Transverse colon (tissue), 4 donors: ENCODE results near the gene P3H1. TPM values are rescaled to one million over a fixed set of nuclear protein-coding genes. Genes with fewer than 3 reads are reported as not detected.
A peak's percentile ranks its signal among the peaks of the same experiment; 100 is the strongest.
"Not testable (repeated sequence)": the region's sequence is repeated elsewhere in the genome, so short reads cannot be mapped to it uniquely, and the experiment has no call there.

Experiments used
- DNase-seq: peaks from one replicate; pipeline ENCODE4 v3.0.0-alpha.2; 2019
- H3K27ac ChIP-seq, 4 donors: fragments of 200-600 bp; sonication (generic); 2 replicates each; pipeline ENCODE4 v1.5.1; 2016 to 2018; ENCODE audit warnings: inconsistent platforms in 4 of 4
- H3K27me3 ChIP-seq: fragments of 200-600 bp; sonication (generic); 2 replicates; pipeline ENCODE4 v1.5.1; 2017; ENCODE audit warnings: inconsistent platforms
- H3K36me3 ChIP-seq, 4 donors: fragments of 200-600 bp; sonication (generic); 2 replicates each; pipeline ENCODE4 v1.5.1; 2017 to 2019; ENCODE audit warnings: inconsistent platforms in 4 of 4
- H3K4me1 ChIP-seq, 4 donors: fragments of 200-600 bp; sonication (generic); 2 replicates each; pipeline ENCODE4 v1.5.1; 2017 to 2020; ENCODE audit warnings: inconsistent platforms in 4 of 4
- H3K4me3 ChIP-seq, 4 donors: fragments of 200-600 bp; sonication (generic); 1 replicate in 1 of 4; 2 replicates in 3 of 4; pipeline versions ENCODE4 v1.5.1 to v1.6.1; 2017 to 2019; ENCODE audit warnings: inconsistent platforms in 4 of 4
- H3K9me3 ChIP-seq, 2 donors: fragments of 200-600 bp; sonication (generic); 2 replicates each; pipeline ENCODE4 v1.5.1; 2017 to 2019; ENCODE audit warnings: inconsistent platforms in 2 of 2
- EP300 ChIP-seq: sonication (generic); formaldehyde crosslinking; IDR thresholded peaks from one replicate; pipeline ENCODE4 v1.6.1; 2017; ENCODE audit warnings: antibody characterized with exemption, low read depth
- POLR2A ChIP-seq: fragments of 450-650 bp; IDR thresholded peaks from one replicate; pipeline ENCODE4 v1.6.1; 2016; ENCODE audit warnings: antibody characterized with exemption, mild to moderate bottlenecking, moderate library complexity
- POLR2AphosphoS5 ChIP-seq, 3 donors: sonication (generic); formaldehyde crosslinking; IDR thresholded peaks; one replicate each; pipeline ENCODE4 v1.6.1; 2016; ENCODE audit warnings: antibody characterized with exemption in 3 of 3
- WGBS, 2 donors: methylation state at CpG; one replicate each; pipeline ENCODE4 v1.1.5; 2018; ENCODE audit warnings: low coverage in 1 of 2; 5-methylcytosine and 5-hydroxymethylcytosine counted together
- in situ Hi-C, 4 donors: fragments of 200-750 bp; cut with MboI; loops; one replicate each; pipeline versions ENCODE4 v1.15.0 to v1.15.1; 2017; ENCODE audit warnings: low sequenced_read_pairs in 3 of 4, low pct_ligation_motif_present in 1 of 4, low pct_unique_long_range_greater_than_20kb in 1 of 4
- intact Hi-C: fragments of 100-400 bp; cut with DNase I; formaldehyde crosslinking; loops from one replicate; pipeline ENCODE4 v1.15.1; 2023; ENCODE audit warnings: low total_unique reads
- total RNA-seq, 4 donors: library from RNA; depleted of rRNA; stranded (reverse); fragments of >200 nt; gene quantifications; one replicate each; pipeline ENCODE4 v1.1.0, GENCODE V29; 2016
- TF ChIP-seq, protein P1 (sequence below), 5 experiments: fragments of 200-600 bp in 3 of 5; fragments of 450-650 bp in 2 of 5; sonication (generic) in 3 of 5; IDR thresholded peaks; 1 replicate in 2 of 5; 2 replicates in 3 of 5; pipeline ENCODE4 v1.5.1; 2016 to 2017; ENCODE audit warnings: antibody characterized with exemption in 5 of 5, inconsistent platforms in 3 of 5, mild to moderate bottlenecking in 2 of 5, moderate library complexity in 1 of 5

Gene P3H1
- total RNA-seq, 4 donors from 2014 or later: 8.7 to 37.2 (median 10.2) TPM

DNA sequence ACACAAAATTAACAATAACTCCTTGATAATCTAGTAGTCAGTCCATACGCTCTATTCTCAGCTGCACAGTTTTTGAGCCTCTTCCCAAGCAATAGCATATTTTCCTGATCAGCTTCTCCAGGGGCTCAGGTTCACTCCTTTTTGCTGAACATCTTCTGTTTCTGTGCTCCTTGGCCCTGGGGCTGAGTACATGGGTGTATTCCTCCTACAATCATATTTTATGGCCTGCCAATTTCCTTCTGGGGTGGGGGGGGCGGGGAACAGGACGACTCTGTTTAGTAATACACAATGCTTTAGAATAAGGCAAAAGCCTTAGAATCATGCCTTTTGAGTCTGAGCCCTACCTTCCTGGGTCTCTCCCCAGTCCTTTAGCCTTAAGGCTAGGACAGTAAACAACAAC, 35.2 kb downstream of the P3H1 start:
- Histone ChIP-seq H3K4me3 (no peak overlapping the region), H3K9me3 (no peaks in the 10 kb centered on the region), H3K27me3 (no peaks in the 10 kb centered on the region), H3K36me3 (no peaks in the 10 kb centered on the region), H3K4me1 (peaks cover 0 to 25% (median 11%) of the 10 kb centered on the region in 4 donors), H3K27ac (peak overlapping the region in 2 of 4 donors; percentile 40 to 41)
- TF ChIP-seq EP300 (no peak), POLR2A (no peak), POLR2AphosphoS5 (IDR thresholded peaks at IDR 0.05) (no peak)
- TF ChIP-seq, protein P1, sequence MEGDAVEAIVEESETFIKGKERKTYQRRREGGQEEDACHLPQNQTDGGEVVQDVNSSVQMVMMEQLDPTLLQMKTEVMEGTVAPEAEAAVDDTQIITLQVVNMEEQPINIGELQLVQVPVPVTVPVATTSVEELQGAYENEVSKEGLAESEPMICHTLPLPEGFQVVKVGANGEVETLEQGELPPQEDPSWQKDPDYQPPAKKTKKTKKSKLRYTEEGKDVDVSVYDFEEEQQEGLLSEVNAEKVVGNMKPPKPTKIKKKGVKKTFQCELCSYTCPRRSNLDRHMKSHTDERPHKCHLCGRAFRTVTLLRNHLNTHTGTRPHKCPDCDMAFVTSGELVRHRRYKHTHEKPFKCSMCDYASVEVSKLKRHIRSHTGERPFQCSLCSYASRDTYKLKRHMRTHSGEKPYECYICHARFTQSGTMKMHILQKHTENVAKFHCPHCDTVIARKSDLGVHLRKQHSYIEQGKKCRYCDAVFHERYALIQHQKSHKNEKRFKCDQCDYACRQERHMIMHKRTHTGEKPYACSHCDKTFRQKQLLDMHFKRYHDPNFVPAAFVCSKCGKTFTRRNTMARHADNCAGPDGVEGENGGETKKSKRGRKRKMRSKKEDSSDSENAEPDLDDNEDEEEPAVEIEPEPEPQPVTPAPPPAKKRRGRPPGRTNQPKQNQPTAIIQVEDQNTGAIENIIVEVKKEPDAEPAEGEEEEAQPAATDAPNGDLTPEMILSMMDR (IDR thresholded peaks at IDR 0.05): no peak
- in situ Hi-C loops (loop anchor here in 2 of 4 donors (25.0 kb wide), 2 partner anchors 394 to 594 kb away; partner anchors contain the start of gene FOXJ3 (in 1 of the 2)), intact Hi-C loops (no loop called here)
- 37 to 57% methylated on average over 1 to 3 of the region's 3 CpGs for WGBS, 2 donors
- DNase-seq: no peak

DNA sequence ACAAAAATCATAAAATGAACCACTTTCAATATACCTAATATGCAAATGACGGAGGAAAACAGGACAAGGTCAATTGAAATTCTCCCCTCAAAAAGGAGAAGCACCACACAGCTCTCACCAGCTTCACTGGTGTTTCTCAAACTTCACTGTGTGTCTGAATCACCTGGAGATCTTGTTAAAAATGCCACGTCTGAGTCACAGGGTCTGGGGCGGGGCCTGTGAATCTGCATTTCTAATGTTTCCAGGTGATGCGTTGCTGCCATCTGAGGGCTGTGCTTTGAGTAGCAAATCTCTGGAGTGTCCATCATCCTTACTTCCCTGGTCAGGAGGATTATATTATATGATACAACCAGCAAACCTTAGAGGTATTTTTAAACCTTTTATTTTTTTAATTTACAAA, 35.8 kb downstream of the P3H1 start:
- 50 to 63% methylated on average over 1 to 4 of the region's 4 CpGs for WGBS, 2 donors
- in situ Hi-C loops: loop anchor here in 2 of 4 donors (25.0 kb wide), 2 partner anchors 394 to 594 kb away; partner anchors contain the start of gene FOXJ3 (in 1 of the 2)

DNA sequence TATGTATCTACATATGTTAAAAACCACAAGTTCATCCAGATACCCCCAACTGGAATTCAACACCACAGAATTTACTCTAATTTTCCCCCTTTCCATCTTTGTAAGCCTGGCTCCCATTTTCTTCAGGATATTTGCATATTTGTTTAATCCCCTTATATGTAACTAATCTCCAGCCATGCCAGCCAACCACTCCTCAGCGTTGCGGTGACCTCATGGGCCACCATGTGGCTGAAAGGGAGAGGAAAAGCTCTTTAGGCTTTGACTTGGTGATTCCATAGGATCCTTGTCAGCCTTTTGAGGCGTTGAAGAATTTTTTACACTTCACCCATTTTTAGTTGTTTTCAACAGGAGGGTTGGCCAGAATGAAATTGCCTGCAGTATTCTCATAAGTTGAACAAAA, 36.8 kb downstream of the P3H1 start:
- intact Hi-C loops: no loop called here
- no peak for TF ChIP-seq EP300
- TF ChIP-seq POLR2AphosphoS5 (IDR thresholded peaks at IDR 0.05): no peak
- TF ChIP-seq, protein P1 (IDR thresholded peaks at IDR 0.05): no peak
- no peak for TF ChIP-seq POLR2A
- Histone ChIP-seq H3K4me1 (peaks cover 0 to 13% (median 6%) of the 10 kb centered on the region in 4 donors), H3K4me3 (no peak overlapping the region), H3K27ac (no peak overlapping the region), H3K27me3 (no peaks in the 10 kb centered on the region), H3K36me3 (no peaks in the 10 kb centered on the region), H3K9me3 (no peaks in the 10 kb centered on the region)
- in situ Hi-C loops: loop anchor here in 2 of 4 donors (25.0 kb wide), 2 partner anchors 393 to 593 kb away; partner anchors contain the start of gene FOXJ3 (in 1 of the 2)
- 91 to 100% methylated on average over 3 of the region's 3 CpGs for WGBS, 2 donors
- no peak for DNase-seq

More for the DNA sequence above, 35.8 kb downstream of the P3H1 start:
- H3K9me3 ChIP-seq: no peaks in the 10 kb centered on the region
- DNase-seq: peak; percentile 55
- H3K27me3 ChIP-seq: no peaks in the 10 kb centered on the region
- TF ChIP-seq POLR2AphosphoS5 (IDR thresholded peaks at IDR 0.05): no peak
- TF ChIP-seq, protein P1 (IDR thresholded peaks at IDR 0.05): peak in 2 of 5 experiments; percentile 10 to 22
- H3K36me3 ChIP-seq: no peaks in the 10 kb centered on the region
- peaks cover 0 to 19% (median 9%) of the 10 kb centered on the region in 4 donors for H3K4me1 ChIP-seq
- peak overlapping the region in 1 of 4 donors; percentile 40 for H3K27ac ChIP-seq
- no peak overlapping the region for H3K4me3 ChIP-seq
- intact Hi-C loops: no loop called here

DNA sequence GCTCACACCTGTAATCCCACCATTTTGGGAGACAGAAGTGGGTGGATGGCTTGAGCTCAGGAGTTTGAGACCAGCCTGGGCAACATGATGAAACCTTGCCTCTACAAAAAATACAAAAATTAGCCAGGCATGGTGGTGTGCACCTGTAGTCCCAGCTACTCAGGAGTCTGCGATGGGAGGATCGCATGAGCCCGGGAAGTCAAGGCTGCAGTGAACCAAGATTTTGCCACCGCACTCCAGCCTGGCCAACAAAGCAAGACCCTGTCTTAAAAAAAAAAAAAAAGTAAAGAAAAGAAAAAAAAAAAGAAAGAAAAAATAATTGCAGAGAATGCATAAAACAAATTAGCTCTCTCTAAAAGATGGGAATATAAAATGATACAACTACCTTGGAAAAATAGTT, 41.0 kb downstream of the P3H1 start:
- intact Hi-C loops, H3K9me3 ChIP-seq, H3K27ac ChIP-seq, H3K36me3 ChIP-seq, H3K4me1 ChIP-seq, DNase-seq, H3K27me3 ChIP-seq, H3K4me3 ChIP-seq: not testable (repeated sequence)
- 90 to 100% methylated on average over 1 to 4 of the region's 4 CpGs for WGBS, 2 donors
- in situ Hi-C loops: loop anchor here in 2 of 4 donors (25.0 kb wide), 2 partner anchors 389 to 589 kb away; partner anchors contain the start of gene FOXJ3 (in 1 of the 2)

DNA sequence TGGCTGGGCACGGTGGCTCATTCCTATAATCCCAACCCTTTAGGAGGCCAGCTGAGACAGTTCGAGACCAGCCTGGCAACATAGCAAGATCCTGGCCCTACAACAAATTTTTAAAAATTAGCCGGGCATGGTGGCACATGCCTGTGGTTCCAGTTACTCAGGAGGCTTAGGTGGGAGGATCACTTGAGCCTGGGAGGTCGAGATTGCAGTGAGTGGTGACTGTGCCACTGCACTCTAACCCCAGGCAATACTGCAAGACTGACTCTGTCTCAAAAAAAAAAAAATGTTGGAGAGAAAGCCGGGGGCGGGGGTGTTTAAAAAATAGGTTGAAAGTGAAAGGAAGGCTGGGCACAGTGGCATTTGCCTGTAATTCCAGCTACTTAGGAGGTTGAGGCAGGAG, 43.3 kb downstream of the P3H1 start:
- H3K27me3 ChIP-seq: no peaks in the 10 kb centered on the region
- intact Hi-C loops: loop anchor here (1.0 kb wide), 1 partner anchor 22 kb away; no protein-coding TSS in a partner anchor
- no peaks in the 10 kb centered on the region for H3K9me3 ChIP-seq
- H3K36me3 ChIP-seq: no peaks in the 10 kb centered on the region
- H3K4me1 ChIP-seq: no peaks in the 10 kb centered on the region
- in situ Hi-C loops: no loop called here
- no peak overlapping the region for H3K27ac ChIP-seq
- no peak for DNase-seq
- no peak for TF ChIP-seq POLR2A
- H3K4me3 ChIP-seq: no peak overlapping the region
- WGBS, 2 donors: 74 to 91% methylated on average over 4 to 6 of the region's 6 CpGs

DNA sequence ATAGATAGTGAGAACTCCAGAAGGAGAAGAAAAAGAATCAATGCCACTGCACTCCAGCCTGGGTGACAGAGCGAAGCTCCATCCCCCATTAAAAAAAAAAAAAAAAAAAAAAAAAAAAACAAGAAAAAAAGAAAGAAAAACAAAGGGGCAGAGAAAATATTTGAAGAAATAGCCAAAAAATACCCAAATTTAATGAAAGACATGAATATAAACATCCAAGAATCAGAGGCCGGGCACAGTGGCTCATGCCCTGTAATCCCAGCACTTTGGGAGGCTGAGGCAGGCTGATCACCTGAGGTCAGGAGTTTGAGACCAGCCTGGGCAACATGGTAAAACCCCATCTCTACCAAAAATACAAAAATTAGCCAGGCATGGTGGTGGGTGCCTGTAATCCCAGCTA, 44.4 kb downstream of the P3H1 start:
- H3K36me3 ChIP-seq, H3K27me3 ChIP-seq, H3K9me3 ChIP-seq, intact Hi-C loops, H3K4me3 ChIP-seq, H3K4me1 ChIP-seq, in situ Hi-C loops, DNase-seq, H3K27ac ChIP-seq: not testable (repeated sequence)
- WGBS, 2 donors: 94 to 100% methylated on average over 1 to 2 of the region's 2 CpGs
